Adrenal gland (tissue), 12 donors: Measurements from ENCODE around the gene CNNM2. TPM values are rescaled to one million over a fixed set of nuclear protein-coding genes. Genes with fewer than 3 reads are reported as not detected.
A peak's percentile ranks its signal among the peaks of the same experiment; 100 is the strongest.

Source experiments
- DNase-seq, 7 donors: peaks; one replicate each; pipeline ENCODE4 v3.0.0-alpha.2; 2019 to 2020
- H3K27ac ChIP-seq, 5 donors: fragments of 200-600 bp; sonication (generic) in 4 of 5; 1 replicate in 3 of 5; 2 replicates in 2 of 5; pipeline versions ENCODE4 v1.5.1 to v1.8.0; 2016 to 2020; ENCODE audit warnings: mild to moderate bottlenecking in 1 of 5
- H3K27me3 ChIP-seq: fragments of 200-600 bp; 2 replicates; pipeline ENCODE4 v1.8.0; 2021
- H3K36me3 ChIP-seq, 2 donors: fragments of 200-600 bp; replicated peaks in 1 of 2; 1 replicate in 1 of 2; 2 replicates in 1 of 2; pipeline versions ENCODE4 v1.5.1 to v1.8.0; 2018 to 2022
- H3K4me1 ChIP-seq, 2 donors: fragments of 200-600 bp; replicated peaks in 1 of 2; 1 replicate in 1 of 2; 2 replicates in 1 of 2; pipeline versions ENCODE4 v1.5.1 to v1.8.0; 2018 to 2021
- H3K4me3 ChIP-seq, 4 donors: fragments of 200-600 bp; sonication (generic) in 3 of 4; one replicate each; pipeline ENCODE4 v1.5.1; 2016 to 2018
- H3K9me3 ChIP-seq, 3 donors: fragments of 200-600 bp; sonication (generic) in 1 of 3; replicated peaks in 1 of 3; 1 replicate in 2 of 3; 2 replicates in 1 of 3; pipeline versions ENCODE4 v1.5.1 to v1.8.0; 2016 to 2021
- POLR2A ChIP-seq, 2 donors: fragments of 450-650 bp; IDR thresholded peaks; one replicate each; pipeline ENCODE4 v1.6.1; 2017; ENCODE audit warnings: antibody characterized with exemption in 2 of 2, mild to moderate bottlenecking in 2 of 2, moderate library complexity in 1 of 2
- WGBS, 4 donors: extraction: QIAGEN DNeasy Blood & Tissue Kit in 2 of 4; methylation state at CpG; one replicate each; pipeline versions ENCODE4 v1.1.5 to v1.1.7; 2013 to 2017; 5-methylcytosine and 5-hydroxymethylcytosine counted together
- intact Hi-C, 2 donors: fragments of 100-400 bp; cut with DNase I; formaldehyde crosslinking; loops; one replicate each; pipeline versions ENCODE4 v1.14.1 to v1.15.0; 2022 to 2023
- polyA plus RNA-seq, 3 donors: library from polyadenylated mRNA; stranded (reverse); fragments of 200-250 nt in 2 of 3; fragments of 350-450 nt in 1 of 3; fragmentation: Illumina TruSeq in 1 of 3; extraction: RNeasy Lipid Tissue Mini Kit (QIAGEN cat#74804) in 1 of 3; gene quantifications; one replicate each; pipeline ENCODE4 v1.2.3, GENCODE V29; 2013 to 2014
- total RNA-seq, 9 donors: library from RNA; depleted of rRNA in 4 of 9; stranded (reverse); fragments of >200 nt in 4 of 9; fragments of 120-200 nt in 1 of 9; fragmentation: NEBNext Ultra II Directional in 1 of 9; extraction: Animal tissue kit (Norgen Biotek cat#: 25700) in 1 of 9; gene quantifications; one replicate each; pipeline versions ENCODE4 v1.1.0 to v1.2.4, GENCODE V29; 2013 to 2023
- TF ChIP-seq, protein P1 (sequence below), 6 experiments: fragments of 450-650 bp in 4 of 6; fragments of 200-600 bp in 2 of 6; sonication (generic) in 1 of 6; IDR thresholded peaks; 1 replicate in 5 of 6; 2 replicates in 1 of 6; pipeline versions ENCODE4 v1.5.1 to v1.8.0; 2016 to 2021; ENCODE audit warnings: antibody characterized with exemption in 6 of 6, mild to moderate bottlenecking in 2 of 6, moderate library complexity in 1 of 6
- donor health status: healthy with polysubstance abuse.
- donor health status: Bipolar disorder and iron deficiency.
- donor health status: DM: yes; HTN: yes; CAD: no.
- donor health status: DM: no; HTN: no; CAD: no.
- donor health status: DM: no; HTN: no; CAD: no.
- donor health status: DM: yes; HTN: yes; CAD: no.

The CNNM2 gene
- total and polyA plus RNA-seq, 12 donors: 5.4 to 52.0 (median 36.6) TPM

DNA sequence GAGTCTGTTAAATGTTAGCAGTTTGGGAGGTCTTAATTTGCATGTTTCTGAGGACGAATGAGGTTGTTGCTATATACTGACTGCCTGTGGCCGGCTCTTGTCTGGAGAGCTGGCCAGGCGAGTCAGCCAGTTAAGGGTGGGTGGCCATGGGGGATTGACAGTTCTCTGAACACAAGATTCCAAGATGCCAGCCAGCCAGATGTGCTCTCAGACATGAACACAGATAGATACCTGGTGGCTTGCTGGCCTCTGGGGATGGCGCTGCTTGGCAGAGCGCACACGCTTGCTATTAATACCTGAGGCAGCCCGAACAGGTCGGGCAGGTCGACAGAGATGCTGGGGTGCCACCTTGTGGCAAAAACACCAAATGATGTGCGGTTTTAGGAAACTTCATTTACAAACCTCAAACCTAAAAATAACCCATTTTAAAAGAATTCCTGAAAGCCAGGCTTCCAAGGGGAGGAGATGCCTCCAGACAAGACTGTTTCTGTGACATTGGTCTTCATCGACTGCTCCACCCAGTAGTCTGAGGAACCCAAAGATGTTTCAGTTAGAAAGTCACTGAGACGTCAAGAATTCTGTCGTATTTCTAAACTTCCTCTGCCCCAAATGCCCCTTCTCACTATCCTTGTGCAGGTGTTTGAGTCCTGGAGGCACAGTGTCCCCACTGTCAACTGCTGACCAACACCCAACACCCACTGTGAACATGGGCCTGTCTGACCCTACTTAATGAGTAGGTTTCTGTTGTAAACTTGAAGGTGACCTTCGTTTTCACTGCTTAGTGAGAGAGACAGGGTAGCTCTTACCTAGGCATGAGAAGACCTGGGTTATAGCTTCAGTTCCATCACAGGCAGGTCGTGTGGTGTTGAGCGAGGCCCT, 151.6 kb downstream of the CNNM2 start:
- Histone ChIP-seq H3K36me3 (peaks cover 0 to 8% of the 10 kb centered on the region in 2 donors), H3K9me3 (no peaks in the 10 kb centered on the region), H3K27me3 (no peaks in the 10 kb centered on the region), H3K4me1 (no peaks in the 10 kb centered on the region), H3K27ac (no peak overlapping the region), H3K4me3 (no peak overlapping the region)
- WGBS, 4 donors: 37 to 46% (median 41%) methylated on average over 14 to 16 of the region's 16 CpGs
- peak; percentile 53 to 87 (median 75) for DNase-seq
- intact Hi-C loops: loop anchor here (5.0 to 10.0 kb wide), 5 partner anchors 152 to 345 kb away; partner anchors contain the start of genes CNNM2 (in 2 of the 2), CYP17A1 (in 1 of the 2) and RPEL1 (in 1 of the 2)
- TF ChIP-seq, protein P1, sequence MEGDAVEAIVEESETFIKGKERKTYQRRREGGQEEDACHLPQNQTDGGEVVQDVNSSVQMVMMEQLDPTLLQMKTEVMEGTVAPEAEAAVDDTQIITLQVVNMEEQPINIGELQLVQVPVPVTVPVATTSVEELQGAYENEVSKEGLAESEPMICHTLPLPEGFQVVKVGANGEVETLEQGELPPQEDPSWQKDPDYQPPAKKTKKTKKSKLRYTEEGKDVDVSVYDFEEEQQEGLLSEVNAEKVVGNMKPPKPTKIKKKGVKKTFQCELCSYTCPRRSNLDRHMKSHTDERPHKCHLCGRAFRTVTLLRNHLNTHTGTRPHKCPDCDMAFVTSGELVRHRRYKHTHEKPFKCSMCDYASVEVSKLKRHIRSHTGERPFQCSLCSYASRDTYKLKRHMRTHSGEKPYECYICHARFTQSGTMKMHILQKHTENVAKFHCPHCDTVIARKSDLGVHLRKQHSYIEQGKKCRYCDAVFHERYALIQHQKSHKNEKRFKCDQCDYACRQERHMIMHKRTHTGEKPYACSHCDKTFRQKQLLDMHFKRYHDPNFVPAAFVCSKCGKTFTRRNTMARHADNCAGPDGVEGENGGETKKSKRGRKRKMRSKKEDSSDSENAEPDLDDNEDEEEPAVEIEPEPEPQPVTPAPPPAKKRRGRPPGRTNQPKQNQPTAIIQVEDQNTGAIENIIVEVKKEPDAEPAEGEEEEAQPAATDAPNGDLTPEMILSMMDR (IDR thresholded peaks at IDR 0.05): peak; percentile 34 to 77 (median 68)
- no peak for TF ChIP-seq POLR2A (IDR thresholded peaks at IDR 0.05)

DNA sequence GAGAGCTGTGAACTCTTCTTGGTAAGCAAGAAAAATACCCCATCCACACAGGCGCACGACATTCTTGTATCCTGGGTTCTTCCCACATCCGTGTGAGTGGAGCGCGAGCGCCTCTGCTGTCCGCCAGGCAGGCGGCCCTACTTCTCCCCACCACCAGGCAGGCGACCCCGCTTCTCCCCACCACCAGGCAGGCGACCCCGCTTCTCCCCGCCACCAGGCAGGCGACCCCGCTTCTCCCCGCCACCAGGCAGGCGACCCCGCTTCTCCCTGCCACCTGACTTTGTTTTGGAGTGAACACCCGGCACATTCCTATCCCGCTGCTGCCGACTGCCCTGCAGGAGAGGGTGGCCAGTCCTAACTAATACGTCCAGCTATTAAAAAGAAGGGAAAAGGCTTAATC, 154.2 kb downstream of the CNNM2 start:
- Histone ChIP-seq H3K36me3 (peaks cover 0 to 23% of the 10 kb centered on the region in 2 donors), H3K9me3 (no peaks in the 10 kb centered on the region), H3K27ac (no peak overlapping the region), H3K27me3 (no peaks in the 10 kb centered on the region), H3K4me1 (no peaks in the 10 kb centered on the region), H3K4me3 (no peak overlapping the region)
- WGBS, 4 donors: 92 to 96% (median 95%) methylated on average over 21 to 22 of the region's 22 CpGs
- intact Hi-C loops: loop anchor here (10.0 kb wide), 3 partner anchors 173 to 237 kb away; partner anchors contain the start of genes CYP17A1 (in 1 of the 2) and RPEL1 (in 1 of the 2)
- TF ChIP-seq, protein P1 (IDR thresholded peaks at IDR 0.05): no peak
- TF ChIP-seq POLR2A (IDR thresholded peaks at IDR 0.05): no peak
- DNase-seq: no peak

DNA sequence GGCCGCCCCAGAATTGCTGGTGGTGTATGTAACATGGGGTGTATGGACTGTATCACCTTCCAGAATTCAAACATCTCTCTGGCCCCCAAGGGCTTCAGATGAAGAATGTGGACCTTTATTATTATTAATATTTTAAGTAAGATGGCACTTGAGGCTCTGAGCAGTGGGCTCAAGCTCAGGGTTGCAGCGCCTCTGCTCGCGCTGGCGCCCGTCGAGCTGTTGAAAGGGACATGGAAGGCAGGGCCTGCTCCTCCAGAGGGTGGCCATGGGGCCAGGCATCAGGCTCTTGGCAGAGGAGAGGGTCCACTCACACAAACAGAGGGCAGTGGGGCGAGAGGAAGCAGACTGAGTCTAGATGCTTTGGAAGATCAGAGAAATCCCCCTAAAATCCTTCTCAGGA, 154.8 kb downstream of the CNNM2 start:
- 92 to 100% (median 98%) methylated on average over 4 to 8 of the region's 8 CpGs for WGBS, 4 donors
- no peak for DNase-seq
- H3K36me3 ChIP-seq: peaks cover 0 to 29% of the 10 kb centered on the region in 2 donors
- no peaks in the 10 kb centered on the region for H3K27me3 ChIP-seq
- intact Hi-C loops: loop anchor here (10.0 kb wide), 3 partner anchors 172 to 238 kb away; partner anchors contain the start of genes CYP17A1 (in 1 of the 2) and RPEL1 (in 1 of the 2)
- no peaks in the 10 kb centered on the region for H3K9me3 ChIP-seq
- H3K27ac ChIP-seq: no peak overlapping the region
- no peak overlapping the region for H3K4me3 ChIP-seq
- TF ChIP-seq POLR2A (IDR thresholded peaks at IDR 0.05): no peak
- TF ChIP-seq, protein P1 (IDR thresholded peaks at IDR 0.05): no peak
- H3K4me1 ChIP-seq: no peaks in the 10 kb centered on the region

DNA sequence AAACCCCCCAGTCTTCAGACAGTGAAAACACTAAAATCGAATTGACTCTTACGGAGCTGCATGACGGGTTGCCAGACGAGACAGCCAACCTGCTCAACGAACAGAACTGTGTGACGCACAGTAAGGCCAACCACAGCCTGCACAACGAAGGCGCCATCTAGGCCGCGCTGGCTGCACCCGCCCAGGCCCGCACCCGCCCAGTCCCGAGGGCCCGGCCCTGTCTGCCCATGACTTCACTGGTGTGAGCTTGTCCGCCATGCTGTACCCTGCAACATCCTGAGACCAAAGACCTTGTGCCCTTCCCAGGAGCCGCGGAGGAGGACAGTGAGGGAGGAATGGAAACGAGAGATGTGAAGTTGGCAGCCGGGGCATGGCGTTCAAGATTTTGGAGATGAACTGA, 158.9 kb downstream of the CNNM2 start:
- H3K27me3 ChIP-seq: no peaks in the 10 kb centered on the region
- DNase-seq: peak in 1 of 7 donors; percentile 10
- H3K36me3 ChIP-seq: peaks cover 0 to 28% of the 10 kb centered on the region in 2 donors
- H3K4me3 ChIP-seq: no peak overlapping the region
- intact Hi-C loops: loop anchor here (10.0 kb wide), 3 partner anchors 168 to 242 kb away; partner anchors contain the start of genes CYP17A1 (in 1 of the 2) and RPEL1 (in 1 of the 2)
- TF ChIP-seq, protein P1 (IDR thresholded peaks at IDR 0.05): no peak
- no peak for TF ChIP-seq POLR2A (IDR thresholded peaks at IDR 0.05)
- H3K9me3 ChIP-seq: no peaks in the 10 kb centered on the region
- H3K27ac ChIP-seq: no peak overlapping the region
- no peaks in the 10 kb centered on the region for H3K4me1 ChIP-seq
- 93 to 96% (median 94%) methylated on average over 19 to 21 of the region's 21 CpGs for WGBS, 4 donors
